ENCODE measurements around the gene SYCP3.

Gene SYCP3

GRCh38 chr12:101697930-101698799 lies 41.1 kb downstream of the SYCP3 start:
- H3K36me3 Mint-ChIP-seq (ENCODE audit: low read depth), result no peaks in the 10 kb centered on the region
- H3K27me3 Mint-ChIP-seq (ENCODE audit: low read depth), result peaks cover 6% of the 10 kb centered on the region
- H3K4me3 Mint-ChIP-seq, result peak overlapping the region; percentile 92 to 98 (median 98)
- TF ChIP-seq, protein P1, sequence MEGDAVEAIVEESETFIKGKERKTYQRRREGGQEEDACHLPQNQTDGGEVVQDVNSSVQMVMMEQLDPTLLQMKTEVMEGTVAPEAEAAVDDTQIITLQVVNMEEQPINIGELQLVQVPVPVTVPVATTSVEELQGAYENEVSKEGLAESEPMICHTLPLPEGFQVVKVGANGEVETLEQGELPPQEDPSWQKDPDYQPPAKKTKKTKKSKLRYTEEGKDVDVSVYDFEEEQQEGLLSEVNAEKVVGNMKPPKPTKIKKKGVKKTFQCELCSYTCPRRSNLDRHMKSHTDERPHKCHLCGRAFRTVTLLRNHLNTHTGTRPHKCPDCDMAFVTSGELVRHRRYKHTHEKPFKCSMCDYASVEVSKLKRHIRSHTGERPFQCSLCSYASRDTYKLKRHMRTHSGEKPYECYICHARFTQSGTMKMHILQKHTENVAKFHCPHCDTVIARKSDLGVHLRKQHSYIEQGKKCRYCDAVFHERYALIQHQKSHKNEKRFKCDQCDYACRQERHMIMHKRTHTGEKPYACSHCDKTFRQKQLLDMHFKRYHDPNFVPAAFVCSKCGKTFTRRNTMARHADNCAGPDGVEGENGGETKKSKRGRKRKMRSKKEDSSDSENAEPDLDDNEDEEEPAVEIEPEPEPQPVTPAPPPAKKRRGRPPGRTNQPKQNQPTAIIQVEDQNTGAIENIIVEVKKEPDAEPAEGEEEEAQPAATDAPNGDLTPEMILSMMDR (IDR thresholded peaks at IDR 0.05; ENCODE audit: unreplicated experiment in 3 of 3), result no peak
- H3K9me3 Mint-ChIP-seq, result no peaks in the 10 kb centered on the region
- H3K4me1 Mint-ChIP-seq, result peaks cover 50% of the 10 kb centered on the region
- H3K27ac Mint-ChIP-seq, result peak overlapping the region; percentile 84 to 95 (median 87)

GRCh38 chr12:101697197-101697929 lies 41.9 kb downstream of the SYCP3 start, which contains the start of gene CHPT1:
CHPT1 (plus strand) TSS chr12:101697640; CDS start chr12:101697862, 222 bp downstream.
- H3K27ac Mint-ChIP-seq, result peak within 1 kb of the TSS; percentile 87 to 95 (median 91)
- peak within 1 kb of the TSS; percentile 92 to 98 (median 98) for H3K4me3 Mint-ChIP-seq
- H3K4me1 Mint-ChIP-seq, result peaks cover 45% of the 10 kb centered on the region
- H3K36me3 Mint-ChIP-seq (ENCODE audit: low read depth), result no peaks in the 10 kb centered on the region
- peaks cover 6% of the 10 kb centered on the region for H3K27me3 Mint-ChIP-seq (ENCODE audit: low read depth)
- H3K9me3 Mint-ChIP-seq, result no peaks in the 10 kb centered on the region
- TF ChIP-seq, protein P1 (IDR thresholded peaks at IDR 0.05; ENCODE audit: unreplicated experiment in 3 of 3), result no peak

DNA sequence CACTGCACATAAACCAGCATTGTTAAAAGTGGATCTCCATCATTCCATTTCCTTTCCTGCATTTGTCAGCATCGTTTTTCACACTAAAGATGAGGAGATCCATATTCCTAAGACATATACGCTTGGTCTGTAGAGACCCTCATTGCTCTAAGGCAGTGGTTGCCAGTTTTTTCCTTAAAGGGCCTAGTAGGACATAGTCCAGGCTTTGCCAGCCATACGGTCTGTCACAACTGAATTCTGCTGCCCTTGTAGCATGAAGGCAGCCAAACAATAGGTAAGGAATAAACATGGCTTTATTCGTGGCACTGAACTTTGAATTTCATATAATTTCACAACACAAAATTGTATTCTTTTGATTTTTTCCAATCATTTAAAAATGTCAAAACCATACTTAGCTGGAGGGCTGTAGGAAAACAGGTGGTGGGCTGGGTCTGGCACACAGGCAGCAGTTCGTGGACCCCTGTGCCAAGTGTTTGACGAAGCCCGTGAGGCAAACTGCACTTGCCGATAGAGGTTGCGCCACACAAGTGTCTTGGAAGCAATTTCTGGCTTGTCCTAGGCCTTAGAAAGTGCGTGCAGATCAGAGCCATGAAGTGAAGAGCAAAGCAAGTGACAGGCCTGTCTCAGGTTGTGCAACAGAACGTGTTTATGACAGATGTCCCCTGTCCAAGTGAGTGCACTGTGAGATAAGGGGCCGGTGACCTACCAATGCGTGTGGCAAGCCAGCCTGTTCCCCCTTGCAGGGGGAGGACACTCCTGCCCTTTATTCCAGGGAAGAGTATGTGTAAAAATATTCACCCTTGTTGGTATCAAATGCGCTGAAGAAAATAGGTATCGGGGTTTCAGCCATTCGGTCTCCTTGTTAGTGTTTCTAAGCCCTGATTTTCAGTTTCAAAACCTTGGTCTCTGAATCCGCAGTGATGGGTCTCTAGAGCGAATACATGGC lies 42.7 kb downstream of the SYCP3 start:
- peaks cover 6% of the 10 kb centered on the region for H3K27me3 Mint-ChIP-seq (ENCODE audit: low read depth)
- peak overlapping the region; percentile 86 to 91 (median 90) for H3K27ac Mint-ChIP-seq
- H3K4me3 Mint-ChIP-seq, result peak overlapping the region; percentile 88 to 96 (median 93)

GRCh38 chr12:101695706-101696105 lies 43.6 kb downstream of the SYCP3 start:
- Mint-ChIP-seq H3K9me3 (no peaks in the 10 kb centered on the region), H3K36me3 (ENCODE audit: low read depth) (no peaks in the 10 kb centered on the region), H3K4me3 (peak overlapping the region; percentile 52 to 96 (median 88))

More for the DNA sequence above, 42.7 kb downstream of the SYCP3 start:
- TF ChIP-seq, protein P1 (IDR thresholded peaks at IDR 0.05; ENCODE audit: unreplicated experiment in 3 of 3), result no peak
- Mint-ChIP-seq H3K9me3 (no peaks in the 10 kb centered on the region), H3K36me3 (ENCODE audit: low read depth) (no peaks in the 10 kb centered on the region), H3K4me1 (peaks cover 40% of the 10 kb centered on the region)

DNA sequence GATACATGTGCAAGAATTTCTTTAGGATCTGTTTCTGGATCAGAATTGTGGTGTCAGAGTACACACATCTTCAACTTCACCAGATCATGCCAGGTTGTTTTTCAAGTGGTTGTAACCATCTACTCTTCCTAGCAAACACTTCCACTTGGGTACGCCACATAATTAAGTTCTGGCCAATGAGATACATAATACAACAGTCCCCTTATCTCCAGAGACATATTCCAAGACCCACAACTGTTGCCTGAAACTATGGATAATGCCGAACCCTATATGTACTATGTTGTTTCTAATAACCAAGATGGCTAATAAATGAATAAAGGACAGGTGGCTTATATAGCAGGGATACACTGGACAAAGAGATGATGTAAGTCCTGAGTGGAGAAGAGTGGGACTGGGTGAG lies 44.3 kb downstream of the SYCP3 start:
- no peaks in the 10 kb centered on the region for H3K36me3 Mint-ChIP-seq (ENCODE audit: low read depth)
- H3K4me1 Mint-ChIP-seq, result peaks cover 28% of the 10 kb centered on the region
- H3K4me3 Mint-ChIP-seq, result peak overlapping the region; percentile 41 to 96 (median 52)
- H3K27ac Mint-ChIP-seq, result no peak overlapping the region
- TF ChIP-seq, protein P1 (IDR thresholded peaks at IDR 0.05; ENCODE audit: unreplicated experiment in 3 of 3), result no peak
- H3K9me3 Mint-ChIP-seq, result no peaks in the 10 kb centered on the region
- H3K27me3 Mint-ChIP-seq (ENCODE audit: low read depth), result peaks cover 6% of the 10 kb centered on the region

More at GRCh38 chr12:101695706-101696105, 43.6 kb downstream of the SYCP3 start:
- peaks cover 34% of the 10 kb centered on the region for H3K4me1 Mint-ChIP-seq
- no peak overlapping the region for H3K27ac Mint-ChIP-seq
- peaks cover 6% of the 10 kb centered on the region for H3K27me3 Mint-ChIP-seq (ENCODE audit: low read depth)
- TF ChIP-seq, protein P1 (IDR thresholded peaks at IDR 0.05; ENCODE audit: unreplicated experiment in 3 of 3), result no peak
